MCF 10A (cell line): ENCODE measurements around the gene RNF214. TPM values are rescaled to one million over a fixed set of nuclear protein-coding genes. Genes with fewer than 3 reads are reported as not detected.

ENCODE experiments used
- BruUV-seq: library from RNA; stranded (reverse); fragments of 400-500 nt; replicated peaks from 2 replicates; lab custom pipeline; 2021; lab: Mats Ljungman, UMichigan
- CTCF ChIA-PET: fragments of 300-600 bp; sonication (Branson Sonifier 250); formaldehyde crosslinking; extraction: SDS; loops from one replicate; lab custom pipeline; 2021; ENCODE audit warnings: antibody characterized with exemption, inconsistent platforms; lab: Yijun Ruan, JAX
- POLR2A ChIA-PET: fragments of 300-600, 350-650 bp; sonication (Branson Sonifier 250); formaldehyde crosslinking; extraction: SDS; loops from one replicate; lab custom pipeline; 2020; ENCODE audit warnings: antibody characterized with exemption, inconsistent platforms; lab: Yijun Ruan, JAX
- DNase-seq: peaks from one replicate; pipeline ENCODE4 v3.0.0-alpha.2; 2018; ENCODE audit not compliant: unreplicated experiment
- H3K27ac Mint-ChIP-seq: one replicate; pipeline ENCODE4 v1.8.0; 2022; ENCODE audit warnings: mild to moderate bottlenecking, low read depth, mixed read lengths; ENCODE audit not compliant: unreplicated experiment
- H3K27me3 Mint-ChIP-seq: one replicate; pipeline ENCODE4 v1.8.0; 2022; ENCODE audit warnings: mixed read lengths; ENCODE audit not compliant: insufficient read depth, unreplicated experiment
- H3K36me3 Mint-ChIP-seq: one replicate; pipeline ENCODE4 v1.8.0; 2022; ENCODE audit warnings: mild to moderate bottlenecking, moderate library complexity, mixed read lengths; ENCODE audit not compliant: insufficient read depth, unreplicated experiment
- H3K4me1 Mint-ChIP-seq: one replicate; pipeline ENCODE4 v1.8.0; 2022; ENCODE audit warnings: mixed read lengths; ENCODE audit not compliant: insufficient read depth, unreplicated experiment
- H3K4me3 Mint-ChIP-seq: one replicate; pipeline ENCODE4 v1.8.0; 2022; ENCODE audit warnings: mild to moderate bottlenecking, moderate library complexity, mixed read lengths; ENCODE audit not compliant: unreplicated experiment
- H3K9me3 Mint-ChIP-seq: one replicate; pipeline ENCODE4 v1.8.0; 2022; ENCODE audit warnings: mixed read lengths; ENCODE audit not compliant: unreplicated experiment
- intact Hi-C: fragments of 100-400 bp; cut with micrococcal nuclease; formaldehyde crosslinking; loops from 2 replicates; pipeline ENCODE4 v1.14.1; 2022
- total RNA-seq: library from RNA; stranded (reverse); gene quantifications from 2 replicates; pipeline ENCODE4 v1.2.3, GENCODE V29; 2022
- TF ChIP-seq, protein P1 (sequence below): fragments of 200-600 bp; IDR thresholded peaks from one replicate; pipeline ENCODE4 v1.8.0; 2022; ENCODE audit warnings: antibody characterized with exemption, mild to moderate bottlenecking; ENCODE audit not compliant: unreplicated experiment

RNF214 gene
- total RNA-seq, 1 experiment from 2014 or later = 23.3 TPM

DNA sequence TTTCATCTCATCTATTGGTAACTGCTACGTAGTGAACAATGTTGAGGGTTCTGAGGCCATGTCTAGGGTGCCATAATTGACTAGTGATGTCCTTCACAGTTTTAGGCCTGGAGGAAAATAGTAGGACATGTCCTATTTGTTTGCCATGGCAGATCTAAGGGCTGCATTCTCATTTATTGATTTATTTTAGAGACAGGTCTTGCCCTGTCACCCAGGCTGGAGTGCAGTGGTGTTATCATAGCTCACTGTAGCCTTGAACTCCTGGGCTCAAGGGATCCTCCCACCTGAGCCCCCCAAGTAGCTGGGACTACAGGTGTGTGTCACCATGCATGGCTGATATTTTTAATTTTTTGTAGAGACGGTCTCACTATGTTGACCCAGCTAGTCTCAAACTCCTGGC, 100.4 kb downstream of the RNF214 start:
- POLR2A ChIA-PET = no interaction called here
- no peak overlapping the region for H3K4me3 Mint-ChIP-seq
- no peaks in the 10 kb centered on the region for H3K27me3 Mint-ChIP-seq
- no TSS peak for BruUV-seq
- H3K4me1 Mint-ChIP-seq = peaks cover 14% of the 10 kb centered on the region
- peaks cover 37% of the 10 kb centered on the region for H3K36me3 Mint-ChIP-seq
- intact Hi-C loops = no loop called here
- CTCF ChIA-PET = interaction anchor here (1.3 to 1.6 kb wide), 2 partner anchors 93 to 101 kb away, joined by 3 to 4 read pairs; partner anchors contain the start of gene PCSK7
- no peak overlapping the region for H3K27ac Mint-ChIP-seq
- no peaks in the 10 kb centered on the region for H3K9me3 Mint-ChIP-seq
- no peak for DNase-seq
- TF ChIP-seq, protein P1, sequence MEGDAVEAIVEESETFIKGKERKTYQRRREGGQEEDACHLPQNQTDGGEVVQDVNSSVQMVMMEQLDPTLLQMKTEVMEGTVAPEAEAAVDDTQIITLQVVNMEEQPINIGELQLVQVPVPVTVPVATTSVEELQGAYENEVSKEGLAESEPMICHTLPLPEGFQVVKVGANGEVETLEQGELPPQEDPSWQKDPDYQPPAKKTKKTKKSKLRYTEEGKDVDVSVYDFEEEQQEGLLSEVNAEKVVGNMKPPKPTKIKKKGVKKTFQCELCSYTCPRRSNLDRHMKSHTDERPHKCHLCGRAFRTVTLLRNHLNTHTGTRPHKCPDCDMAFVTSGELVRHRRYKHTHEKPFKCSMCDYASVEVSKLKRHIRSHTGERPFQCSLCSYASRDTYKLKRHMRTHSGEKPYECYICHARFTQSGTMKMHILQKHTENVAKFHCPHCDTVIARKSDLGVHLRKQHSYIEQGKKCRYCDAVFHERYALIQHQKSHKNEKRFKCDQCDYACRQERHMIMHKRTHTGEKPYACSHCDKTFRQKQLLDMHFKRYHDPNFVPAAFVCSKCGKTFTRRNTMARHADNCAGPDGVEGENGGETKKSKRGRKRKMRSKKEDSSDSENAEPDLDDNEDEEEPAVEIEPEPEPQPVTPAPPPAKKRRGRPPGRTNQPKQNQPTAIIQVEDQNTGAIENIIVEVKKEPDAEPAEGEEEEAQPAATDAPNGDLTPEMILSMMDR = no peak

DNA sequence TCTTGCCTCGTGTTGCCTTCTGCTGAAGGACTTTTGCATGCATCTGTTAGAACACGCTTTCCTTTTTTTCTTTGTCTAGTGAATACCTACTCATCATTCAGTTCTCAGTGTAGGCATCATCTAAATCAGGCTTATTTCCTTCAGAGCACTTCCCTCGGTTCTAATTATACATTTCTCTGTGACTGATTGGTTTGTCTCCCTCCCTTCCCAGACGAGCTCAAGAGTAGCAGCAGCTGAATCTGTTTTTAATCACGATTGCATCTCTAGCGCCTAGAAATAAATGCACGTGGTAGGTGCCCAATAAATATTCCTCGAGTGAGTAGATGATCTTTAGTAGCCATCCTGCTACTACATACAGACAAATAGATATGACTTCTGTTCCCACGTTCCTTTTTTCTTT, 101.4 kb downstream of the RNF214 start:
- DNase-seq = no peak
- ChIA-PET CTCF (interaction anchor here (0.6 kb wide), 1 partner anchor 134 kb away, joined by 4 read pairs; the partner anchor contains the start of gene TAGLN), POLR2A (interaction anchor here (0.6 to 0.7 kb wide), 2 partner anchors 15 to 26 kb away, joined by 3 to 4 read pairs; no protein-coding TSS in a partner anchor)
- Mint-ChIP-seq H3K4me3 (no peak overlapping the region), H3K36me3 (peaks cover 45% of the 10 kb centered on the region), H3K27ac (peak overlapping the region; percentile 14), H3K4me1 (peaks cover 14% of the 10 kb centered on the region), H3K27me3 (no peaks in the 10 kb centered on the region), H3K9me3 (no peaks in the 10 kb centered on the region)
- no TSS peak for BruUV-seq
- TF ChIP-seq, protein P1 = no peak
- intact Hi-C loops = no loop called here

DNA sequence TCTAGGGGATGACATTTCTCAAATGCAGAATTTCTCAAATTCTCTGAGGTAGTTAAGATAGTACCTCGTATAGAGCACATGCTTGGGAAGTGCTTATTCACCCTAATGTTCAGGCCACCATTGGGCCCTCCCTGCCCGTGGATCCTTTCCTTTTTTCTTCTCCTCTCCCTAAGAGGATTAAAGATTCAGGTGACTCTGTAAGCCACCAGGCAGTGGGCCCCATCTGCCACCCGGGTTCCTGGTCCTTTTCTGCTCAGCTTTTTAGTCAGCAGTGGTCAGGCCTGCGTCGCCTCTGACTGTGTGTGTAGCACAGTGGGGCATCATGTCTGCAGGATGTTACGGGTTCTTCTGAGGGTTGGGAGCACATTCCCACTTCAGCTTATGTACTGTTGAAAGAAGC, 102.4 kb downstream of the RNF214 start:
- H3K4me1 Mint-ChIP-seq = peaks cover 11% of the 10 kb centered on the region
- DNase-seq = no peak
- POLR2A ChIA-PET = no interaction called here
- H3K27me3 Mint-ChIP-seq = no peaks in the 10 kb centered on the region
- no TSS peak for BruUV-seq
- TF ChIP-seq, protein P1 = no peak
- H3K36me3 Mint-ChIP-seq = peaks cover 52% of the 10 kb centered on the region
- no peaks in the 10 kb centered on the region for H3K9me3 Mint-ChIP-seq
- CTCF ChIA-PET = interaction anchor here (0.6 kb wide), 1 partner anchor 613 kb away, joined by 4 read pairs; no protein-coding TSS in a partner anchor
- no peak overlapping the region for H3K27ac Mint-ChIP-seq
- intact Hi-C loops = no loop called here
- no peak overlapping the region for H3K4me3 Mint-ChIP-seq

DNA sequence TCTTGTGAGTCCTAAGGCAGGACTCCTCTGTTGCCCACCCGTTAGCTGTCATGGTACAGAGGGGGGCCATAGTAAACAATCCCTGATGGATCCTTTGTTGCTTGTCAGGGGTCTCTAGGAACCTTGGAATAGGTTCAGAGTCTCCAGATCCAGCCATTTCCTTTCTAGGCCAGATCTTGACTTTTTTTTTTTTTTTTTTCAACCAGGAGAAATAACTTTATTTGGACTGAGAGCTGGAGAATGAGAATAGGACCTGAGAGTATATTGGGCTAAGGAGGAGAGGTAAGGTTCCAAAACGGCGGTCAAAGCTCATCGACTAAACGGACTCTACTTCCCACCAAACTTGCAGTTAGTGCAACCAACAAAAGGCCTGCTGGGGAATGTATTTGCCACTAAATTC, 102.9 kb downstream of the RNF214 start:
- ChIA-PET POLR2A (interaction anchor here (1.9 kb wide), 1 partner anchor 7 kb away, joined by 5 read pairs; the partner anchor contains the start of gene CEP164), CTCF (interaction anchor here (0.6 to 0.7 kb wide), 2 partner anchors 12 to 612 kb away, joined by 3 to 4 read pairs; no protein-coding TSS in a partner anchor)
- TF ChIP-seq, protein P1 = no peak
- Mint-ChIP-seq H3K27me3 (no peaks in the 10 kb centered on the region), H3K36me3 (peaks cover 57% of the 10 kb centered on the region), H3K4me1 (peaks cover 7% of the 10 kb centered on the region), H3K4me3 (no peak overlapping the region), H3K27ac (no peak overlapping the region), H3K9me3 (no peaks in the 10 kb centered on the region)
- BruUV-seq = no TSS peak
- DNase-seq = no peak
- intact Hi-C loops = no loop called here

Other genes with a start within 250 kb of the RNF214 start
- gene SIK3, start 134.2 kb upstream of the RNF214 start, total RNA-seq = 33.3 and 36.5 TPM in 2 replicates
- gene PAFAH1B2, start 88.4 kb upstream of the RNF214 start, total RNA-seq = 146 and 174 TPM in 2 replicates
- 17.5 and 18.4 TPM in 2 replicates for gene SIDT2, start 53.9 kb upstream of the RNF214 start, total RNA-seq
- 18.0 and 45.4 TPM in 2 replicates for gene TAGLN, start 33.3 kb upstream of the RNF214 start, total RNA-seq
- gene PCSK7, start 598 bp upstream of the RNF214 start, total RNA-seq = 58.6 and 61.8 TPM in 2 replicates
- gene BACE1-AS, start 58.7 kb downstream of the RNF214 start, total RNA-seq = 6.9 and 8.8 TPM in 2 replicates
- gene BACE1, start 83.6 kb downstream of the RNF214 start, total RNA-seq = 15.8 and 18.1 TPM in 2 replicates
- gene CEP164, start 95.2 kb downstream of the RNF214 start, total RNA-seq = 47.4 and 49.9 TPM in 2 replicates